HL-60 (cell line): ENCODE results near the gene TBC1D8B.
A peak's percentile ranks its signal among the peaks of the same experiment; 100 is the strongest.
"Not testable (repeated sequence)": the region's sequence is repeated elsewhere in the genome, so short reads cannot be mapped to it uniquely, and the experiment has no call there.

Experiments used
- DNase-seq, 2 experiments: peaks; one replicate each; pipeline ENCODE4 v3.0.0-alpha.2; 2010 to 2020; ENCODE audit warnings: low read depth in 1 of 2, low spot score in 1 of 2
- H3K27ac ChIP-seq: fragments of 250-450 bp; sonication (Bioruptor Pico); replicated peaks from 2 replicates; pipeline ENCODE4 v1.5.1; 2020; ENCODE audit warnings: mild to moderate bottlenecking, moderate library complexity
- H3K27me3 ChIP-seq: fragments of 250-450 bp; sonication (Bioruptor Pico); 2 replicates; pipeline ENCODE4 v1.5.1; 2021; ENCODE audit warnings: mild to moderate bottlenecking, moderate library complexity; ENCODE audit not compliant: insufficient read depth, poor library complexity, severe bottlenecking
- H3K4me3 ChIP-seq: replicated peaks from 2 replicates; pipeline ENCODE4 v1.5.1; 2011; ENCODE audit warnings: mild to moderate bottlenecking, control low read depth, low read length; ENCODE audit not compliant: insufficient read depth
- GABPA ChIP-seq: IDR thresholded peaks from 2 replicates; pipeline ENCODE4 v1.6.1; 2012; ENCODE audit warnings: low read depth
- POLR2AphosphoS5 ChIP-seq: IDR thresholded peaks from 2 replicates; pipeline ENCODE4 v1.6.1; 2012; ENCODE audit warnings: low read depth
- SPI1 ChIP-seq: IDR thresholded peaks from 2 replicates; pipeline ENCODE4 v1.6.1; 2012; ENCODE audit warnings: low read depth, mild to moderate bottlenecking, borderline replicate concordance
- TF ChIP-seq, protein P1 (sequence below): IDR thresholded peaks from one replicate; pipeline ENCODE4 v1.5.1; 2011; ENCODE audit warnings: low read length, control low read depth, inconsistent platforms; ENCODE audit not compliant: insufficient read depth
- TF ChIP-seq, protein P2 (sequence below): IDR thresholded peaks from 2 replicates; pipeline ENCODE4 v1.6.1; 2012; ENCODE audit warnings: low read depth; ENCODE audit not compliant: insufficient replicate concordance

TBC1D8B gene

DNA sequence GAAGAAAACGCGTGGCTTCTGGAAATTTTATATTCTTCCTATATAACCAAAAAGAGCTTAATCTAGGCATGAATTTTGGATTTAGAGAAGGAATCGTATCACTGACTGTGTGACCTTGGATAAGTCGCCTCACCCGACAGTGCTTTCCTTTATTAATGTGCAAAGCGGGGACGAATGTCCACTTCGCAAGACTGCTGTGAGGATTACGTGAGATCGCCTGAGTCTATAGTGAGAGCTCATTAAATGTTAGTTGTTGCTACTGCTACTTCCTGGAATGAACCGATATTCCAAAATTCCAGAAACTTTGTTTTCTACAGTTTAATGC is 448 bp upstream of the TBC1D8B start:
- DNase-seq, result no peak
- TF ChIP-seq SPI1 (no peak), POLR2AphosphoS5 (no peak), GABPA (no peak)
- TF ChIP-seq, protein P1, sequence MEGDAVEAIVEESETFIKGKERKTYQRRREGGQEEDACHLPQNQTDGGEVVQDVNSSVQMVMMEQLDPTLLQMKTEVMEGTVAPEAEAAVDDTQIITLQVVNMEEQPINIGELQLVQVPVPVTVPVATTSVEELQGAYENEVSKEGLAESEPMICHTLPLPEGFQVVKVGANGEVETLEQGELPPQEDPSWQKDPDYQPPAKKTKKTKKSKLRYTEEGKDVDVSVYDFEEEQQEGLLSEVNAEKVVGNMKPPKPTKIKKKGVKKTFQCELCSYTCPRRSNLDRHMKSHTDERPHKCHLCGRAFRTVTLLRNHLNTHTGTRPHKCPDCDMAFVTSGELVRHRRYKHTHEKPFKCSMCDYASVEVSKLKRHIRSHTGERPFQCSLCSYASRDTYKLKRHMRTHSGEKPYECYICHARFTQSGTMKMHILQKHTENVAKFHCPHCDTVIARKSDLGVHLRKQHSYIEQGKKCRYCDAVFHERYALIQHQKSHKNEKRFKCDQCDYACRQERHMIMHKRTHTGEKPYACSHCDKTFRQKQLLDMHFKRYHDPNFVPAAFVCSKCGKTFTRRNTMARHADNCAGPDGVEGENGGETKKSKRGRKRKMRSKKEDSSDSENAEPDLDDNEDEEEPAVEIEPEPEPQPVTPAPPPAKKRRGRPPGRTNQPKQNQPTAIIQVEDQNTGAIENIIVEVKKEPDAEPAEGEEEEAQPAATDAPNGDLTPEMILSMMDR, result no peak
- TF ChIP-seq, protein P2, sequence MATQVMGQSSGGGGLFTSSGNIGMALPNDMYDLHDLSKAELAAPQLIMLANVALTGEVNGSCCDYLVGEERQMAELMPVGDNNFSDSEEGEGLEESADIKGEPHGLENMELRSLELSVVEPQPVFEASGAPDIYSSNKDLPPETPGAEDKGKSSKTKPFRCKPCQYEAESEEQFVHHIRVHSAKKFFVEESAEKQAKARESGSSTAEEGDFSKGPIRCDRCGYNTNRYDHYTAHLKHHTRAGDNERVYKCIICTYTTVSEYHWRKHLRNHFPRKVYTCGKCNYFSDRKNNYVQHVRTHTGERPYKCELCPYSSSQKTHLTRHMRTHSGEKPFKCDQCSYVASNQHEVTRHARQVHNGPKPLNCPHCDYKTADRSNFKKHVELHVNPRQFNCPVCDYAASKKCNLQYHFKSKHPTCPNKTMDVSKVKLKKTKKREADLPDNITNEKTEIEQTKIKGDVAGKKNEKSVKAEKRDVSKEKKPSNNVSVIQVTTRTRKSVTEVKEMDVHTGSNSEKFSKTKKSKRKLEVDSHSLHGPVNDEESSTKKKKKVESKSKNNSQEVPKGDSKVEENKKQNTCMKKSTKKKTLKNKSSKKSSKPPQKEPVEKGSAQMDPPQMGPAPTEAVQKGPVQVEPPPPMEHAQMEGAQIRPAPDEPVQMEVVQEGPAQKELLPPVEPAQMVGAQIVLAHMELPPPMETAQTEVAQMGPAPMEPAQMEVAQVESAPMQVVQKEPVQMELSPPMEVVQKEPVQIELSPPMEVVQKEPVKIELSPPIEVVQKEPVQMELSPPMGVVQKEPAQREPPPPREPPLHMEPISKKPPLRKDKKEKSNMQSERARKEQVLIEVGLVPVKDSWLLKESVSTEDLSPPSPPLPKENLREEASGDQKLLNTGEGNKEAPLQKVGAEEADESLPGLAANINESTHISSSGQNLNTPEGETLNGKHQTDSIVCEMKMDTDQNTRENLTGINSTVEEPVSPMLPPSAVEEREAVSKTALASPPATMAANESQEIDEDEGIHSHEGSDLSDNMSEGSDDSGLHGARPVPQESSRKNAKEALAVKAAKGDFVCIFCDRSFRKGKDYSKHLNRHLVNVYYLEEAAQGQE, result no peak
- H3K27ac ChIP-seq, result no peak overlapping the region
- H3K4me3 ChIP-seq, result no peak overlapping the region
- peaks cover 8% of the 10 kb centered on the region for H3K27me3 ChIP-seq

DNA sequence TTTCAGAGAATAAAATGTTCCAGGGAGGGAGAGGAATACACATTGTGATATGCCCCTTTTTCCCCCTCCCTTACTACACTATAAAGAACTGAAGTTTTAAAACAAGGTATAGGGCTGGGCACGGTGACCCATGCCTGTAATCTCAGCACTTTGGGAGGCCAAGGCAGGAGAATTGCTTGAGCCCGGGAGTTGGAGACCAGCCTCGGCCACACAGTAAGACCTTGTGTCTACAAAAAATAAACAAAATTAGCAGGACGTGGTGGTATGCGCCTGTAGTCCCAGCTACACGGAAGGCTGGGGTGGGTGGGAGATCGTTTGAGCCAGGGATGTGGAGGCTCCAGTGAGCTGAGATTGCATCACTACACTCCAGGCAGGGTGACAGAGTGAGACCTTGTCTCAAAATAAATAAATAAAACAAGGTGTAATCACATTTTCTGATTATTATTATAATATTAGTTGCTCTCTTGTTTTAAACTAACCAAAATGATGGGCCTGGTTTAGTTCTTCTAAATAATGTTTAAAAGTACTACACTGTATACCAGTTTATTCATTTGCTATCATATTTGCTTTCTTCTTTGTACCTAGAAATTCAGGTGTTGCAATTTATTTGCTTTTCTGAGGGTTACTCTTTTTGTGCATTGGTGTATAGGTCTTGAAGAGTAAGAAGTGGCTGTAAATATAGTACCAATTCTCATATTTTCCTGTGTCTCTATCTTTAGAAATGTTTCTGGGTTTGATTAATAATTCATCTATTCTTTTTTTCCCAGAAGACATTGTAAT is 8.8 kb downstream of the TBC1D8B start:
- TF ChIP-seq, protein P1, result no peak
- no peak for TF ChIP-seq POLR2AphosphoS5
- TF ChIP-seq, protein P2, result no peak
- TF ChIP-seq SPI1, result no peak
- no peak for TF ChIP-seq GABPA
- no peaks in the 10 kb centered on the region for H3K27me3 ChIP-seq

DNA sequence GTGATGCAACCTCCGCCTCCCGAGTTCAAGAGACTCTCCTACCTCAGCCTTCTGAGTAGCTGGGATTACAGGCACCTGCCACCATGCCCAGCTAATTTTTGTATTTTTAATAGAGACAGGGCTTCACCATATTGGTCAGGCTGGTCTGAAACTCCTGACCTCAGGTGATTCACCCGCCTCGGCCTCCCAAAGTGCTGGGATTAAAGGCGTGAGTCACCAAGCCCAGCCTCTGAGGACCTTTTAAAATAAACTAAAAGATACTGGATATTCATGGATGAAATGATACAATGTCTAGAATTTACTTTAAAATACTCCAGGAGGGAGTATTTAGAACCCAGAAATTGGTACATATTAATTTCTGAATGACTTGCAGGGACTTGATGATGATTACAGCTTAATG is 10.5 kb downstream of the TBC1D8B start:
- H3K4me3 ChIP-seq, DNase-seq, H3K27ac ChIP-seq, H3K27me3 ChIP-seq: not testable (repeated sequence)

More for the DNA sequence above, 8.8 kb downstream of the TBC1D8B start:
- Histone ChIP-seq H3K4me3 (no peak overlapping the region), H3K27ac (no peak overlapping the region)
- no peak for DNase-seq

DNA sequence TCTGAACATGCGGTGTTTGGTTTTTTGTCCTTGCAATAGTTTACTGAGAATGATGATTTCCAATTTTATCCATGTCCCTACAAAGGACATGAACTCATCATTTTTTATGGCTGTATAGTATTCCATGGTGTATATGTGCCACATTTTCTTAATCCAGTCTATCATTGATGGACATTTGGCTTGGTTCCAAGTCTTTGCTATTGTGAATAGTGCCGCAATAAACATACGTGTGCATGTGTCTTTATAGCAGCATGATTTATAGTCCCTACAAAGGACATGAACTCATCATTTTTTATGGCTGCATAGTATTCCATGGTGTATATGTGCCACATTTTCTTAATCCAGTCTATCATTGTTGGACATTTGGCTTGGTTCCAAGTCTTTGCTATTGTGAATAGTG is 11.6 kb downstream of the TBC1D8B start:
- not testable (repeated sequence) for H3K4me3 ChIP-seq, H3K27ac ChIP-seq, DNase-seq, H3K27me3 ChIP-seq

DNA sequence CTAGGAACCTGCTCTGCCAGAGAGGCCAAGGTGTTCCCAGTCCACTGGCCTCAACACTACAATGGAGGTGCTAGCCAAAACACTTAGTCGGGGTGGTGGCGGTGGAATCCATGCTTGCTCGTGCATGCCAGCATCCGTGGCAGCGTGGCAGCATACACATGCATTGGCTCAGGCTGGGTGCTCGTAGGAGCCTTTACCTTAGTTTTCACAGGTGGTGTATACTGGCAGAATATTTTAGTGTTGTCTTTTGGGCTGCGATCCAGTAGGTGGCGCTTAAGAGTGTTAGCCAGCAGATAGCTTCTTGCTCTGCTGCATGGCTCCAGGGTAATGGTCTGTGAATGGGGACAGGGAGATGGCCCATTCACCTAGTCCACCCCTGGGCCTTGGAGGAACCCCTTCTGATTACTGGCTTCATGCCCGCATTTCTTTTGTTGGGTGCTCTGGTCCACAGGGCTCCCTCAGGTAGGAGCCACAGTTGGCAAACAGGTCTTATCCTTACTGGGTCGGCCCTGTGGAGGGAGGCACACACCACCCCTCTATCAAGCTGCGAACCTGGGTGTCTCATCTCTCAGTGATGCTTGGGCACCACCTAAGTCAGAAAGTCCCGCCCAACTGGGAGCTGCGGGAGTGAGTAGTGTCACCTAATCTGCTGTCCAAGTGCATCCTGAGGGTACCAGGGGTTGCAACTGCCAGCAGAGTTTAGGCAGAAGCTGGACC is 60.7 kb downstream of the TBC1D8B start:
- Histone ChIP-seq H3K4me3 (no peak overlapping the region), H3K27ac (no peak overlapping the region), H3K27me3 (no peaks in the 10 kb centered on the region)
- DNase-seq, result peak in 1 of 2 experiments; percentile 9
- TF ChIP-seq POLR2AphosphoS5 (no peak), GABPA (no peak), SPI1 (no peak)
- TF ChIP-seq, protein P1, result peak; percentile 42
- TF ChIP-seq, protein P2, result no peak
